Fibroblast of villous mesenchyme (primary cell): Measurements from ENCODE around the gene ZNF440. TPM values are rescaled to one million over a fixed set of nuclear protein-coding genes. Genes with fewer than 3 reads are reported as not detected.
"Not testable (repeated sequence)": the region's sequence is repeated elsewhere in the genome, so short reads cannot be mapped to it uniquely, and the experiment has no call there.

Source experiments
- DNase-seq: peaks from one replicate; pipeline ENCODE4 v3.0.0-alpha.2; 2010; ENCODE audit warnings: low read depth
- H3K4me3 ChIP-seq: 2 replicates; pipeline ENCODE4 v1.5.1; 2011; ENCODE audit warnings: low read depth, mild to moderate bottlenecking, low read length
- CTCF ChIP-seq: IDR thresholded peaks from 2 replicates; pipeline ENCODE4 v1.5.1; 2012; ENCODE audit warnings: low read depth, mild to moderate bottlenecking, low read length; ENCODE audit not compliant: insufficient read depth
- total RNA-seq: library from RNA; depleted of rRNA; stranded (reverse); fragments of >200 nt; gene quantifications from 2 replicates; pipeline ENCODE4 v1.2.3, GENCODE V29; 2012

The ZNF440 gene
- total RNA-seq, 1 donor, result 9.5 TPM

- DNase-seq, result no peak
- TF ChIP-seq CTCF, result no peak
- no peak overlapping the region for H3K4me3 ChIP-seq
Measured at GRCh38 chr19:11853358-11853757, 39.3 kb downstream of the ZNF440 start.

- no peak for TF ChIP-seq CTCF
- H3K4me3 ChIP-seq, result no peak overlapping the region
- no peak for DNase-seq
Measured at GRCh38 chr19:11856596-11857250, 42.6 kb downstream of the ZNF440 start.

GRCh38 chr19:11860721-11861120 lies 46.6 kb downstream of the ZNF440 start:
- TF ChIP-seq CTCF, result no peak
- no peak overlapping the region for H3K4me3 ChIP-seq
- DNase-seq, result no peak

- TF ChIP-seq CTCF, result no peak
- DNase-seq, result no peak
Measured at GRCh38 chr19:11861301-11861700, 47.2 kb downstream of the ZNF440 start.

GRCh38 chr19:11867766-11868165 lies 53.7 kb downstream of the ZNF440 start:
- not testable (repeated sequence) for DNase-seq, H3K4me3 ChIP-seq

More at GRCh38 chr19:11861301-11861700, 47.2 kb downstream of the ZNF440 start:
- H3K4me3 ChIP-seq, result no peak overlapping the region

GRCh38 chr19:11868188-11868587 lies 54.1 kb downstream of the ZNF440 start:
- DNase-seq, result no peak
- no peak for TF ChIP-seq CTCF

GRCh38 chr19:11872624-11873023 lies 58.6 kb downstream of the ZNF440 start:
- no peak for DNase-seq
- H3K4me3 ChIP-seq, result no peak overlapping the region

More at GRCh38 chr19:11868188-11868587, 54.1 kb downstream of the ZNF440 start:
- H3K4me3 ChIP-seq, result no peak overlapping the region

More at GRCh38 chr19:11872624-11873023, 58.6 kb downstream of the ZNF440 start:
- TF ChIP-seq CTCF, result no peak
